ENCODE results near the gene CPEB4.

The CPEB4 gene

DNA sequence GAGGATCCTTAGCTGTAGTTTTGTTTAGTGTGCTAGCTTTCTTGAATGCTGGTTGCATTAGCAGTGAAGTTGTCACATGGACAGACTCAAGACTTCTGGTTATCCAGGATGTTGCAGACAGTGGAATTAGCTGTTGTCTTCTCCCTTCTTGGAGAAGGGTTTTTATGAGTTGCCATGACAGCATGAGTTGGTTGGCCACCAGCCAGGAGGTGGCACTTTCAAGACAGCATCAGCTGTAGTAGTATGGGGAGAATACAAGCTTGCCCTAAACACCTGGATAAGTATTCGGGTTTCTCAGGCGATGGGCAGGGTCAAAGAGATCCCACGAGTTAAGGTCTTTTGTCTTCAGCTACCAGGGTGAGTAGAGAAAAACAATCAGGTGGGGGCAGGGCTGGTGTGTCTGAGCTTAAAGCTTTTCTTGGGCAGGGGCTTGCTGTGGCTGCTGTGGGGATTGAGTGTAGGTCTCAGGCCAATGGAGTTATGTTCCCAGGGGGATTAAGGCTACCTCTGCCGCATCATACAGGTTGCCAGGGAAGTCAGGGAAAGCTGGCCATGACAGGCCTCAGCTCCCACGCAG is 93.1 kb downstream of the CPEB4 start:
- TF ChIP-seq SIN3A (IDR thresholded peaks at IDR 0.05; ENCODE audit: borderline replicate concordance, insufficient read depth, low read length) = no peak
- TF ChIP-seq, protein P1, sequence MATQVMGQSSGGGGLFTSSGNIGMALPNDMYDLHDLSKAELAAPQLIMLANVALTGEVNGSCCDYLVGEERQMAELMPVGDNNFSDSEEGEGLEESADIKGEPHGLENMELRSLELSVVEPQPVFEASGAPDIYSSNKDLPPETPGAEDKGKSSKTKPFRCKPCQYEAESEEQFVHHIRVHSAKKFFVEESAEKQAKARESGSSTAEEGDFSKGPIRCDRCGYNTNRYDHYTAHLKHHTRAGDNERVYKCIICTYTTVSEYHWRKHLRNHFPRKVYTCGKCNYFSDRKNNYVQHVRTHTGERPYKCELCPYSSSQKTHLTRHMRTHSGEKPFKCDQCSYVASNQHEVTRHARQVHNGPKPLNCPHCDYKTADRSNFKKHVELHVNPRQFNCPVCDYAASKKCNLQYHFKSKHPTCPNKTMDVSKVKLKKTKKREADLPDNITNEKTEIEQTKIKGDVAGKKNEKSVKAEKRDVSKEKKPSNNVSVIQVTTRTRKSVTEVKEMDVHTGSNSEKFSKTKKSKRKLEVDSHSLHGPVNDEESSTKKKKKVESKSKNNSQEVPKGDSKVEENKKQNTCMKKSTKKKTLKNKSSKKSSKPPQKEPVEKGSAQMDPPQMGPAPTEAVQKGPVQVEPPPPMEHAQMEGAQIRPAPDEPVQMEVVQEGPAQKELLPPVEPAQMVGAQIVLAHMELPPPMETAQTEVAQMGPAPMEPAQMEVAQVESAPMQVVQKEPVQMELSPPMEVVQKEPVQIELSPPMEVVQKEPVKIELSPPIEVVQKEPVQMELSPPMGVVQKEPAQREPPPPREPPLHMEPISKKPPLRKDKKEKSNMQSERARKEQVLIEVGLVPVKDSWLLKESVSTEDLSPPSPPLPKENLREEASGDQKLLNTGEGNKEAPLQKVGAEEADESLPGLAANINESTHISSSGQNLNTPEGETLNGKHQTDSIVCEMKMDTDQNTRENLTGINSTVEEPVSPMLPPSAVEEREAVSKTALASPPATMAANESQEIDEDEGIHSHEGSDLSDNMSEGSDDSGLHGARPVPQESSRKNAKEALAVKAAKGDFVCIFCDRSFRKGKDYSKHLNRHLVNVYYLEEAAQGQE (IDR thresholded peaks at IDR 0.05; ENCODE audit: insufficient read depth in 1 of 2, low read depth in 2 of 2, low read length in 2 of 2) = no peak
- TF ChIP-seq POLR2AphosphoS5 (IDR thresholded peaks at IDR 0.05; ENCODE audit: low read depth, low read length) = no peak
- TF ChIP-seq TAF1 (IDR thresholded peaks at IDR 0.05; ENCODE audit: borderline replicate concordance, insufficient read depth, low read length) = no peak

DNA sequence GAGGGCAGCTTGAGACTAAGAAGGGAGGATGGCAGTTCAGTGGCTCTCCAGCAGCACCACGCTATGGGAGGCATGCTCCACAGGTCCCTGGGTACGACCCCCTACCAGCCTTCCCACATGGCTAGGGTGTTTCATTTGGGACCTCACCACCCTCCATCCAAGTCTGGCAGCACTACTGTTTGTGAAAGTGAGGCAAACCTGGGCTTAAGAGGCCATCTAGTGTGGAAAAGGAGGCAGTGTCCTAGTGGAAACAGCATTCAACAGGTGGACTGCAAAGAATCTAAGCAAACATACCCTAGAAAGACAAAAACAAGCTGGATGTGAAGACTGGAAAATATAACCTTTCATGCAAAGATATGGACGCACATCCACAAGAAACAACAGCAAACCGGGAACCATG is 96.1 kb downstream of the CPEB4 start:
- TF ChIP-seq FOXP2 (optimal IDR thresholded peaks at IDR 0.05; ENCODE audit: borderline replicate concordance, extremely low read depth, extremely low read length, insufficient read depth) (no peak), SIN3A (IDR thresholded peaks at IDR 0.05; ENCODE audit: borderline replicate concordance, insufficient read depth, low read length) (no peak), POLR2AphosphoS5 (IDR thresholded peaks at IDR 0.05; ENCODE audit: low read depth, low read length) (no peak), TAF1 (IDR thresholded peaks at IDR 0.05; ENCODE audit: borderline replicate concordance, insufficient read depth, low read length) (no peak)
- TF ChIP-seq, protein P1 (IDR thresholded peaks at IDR 0.05; ENCODE audit: insufficient read depth in 1 of 2, low read depth in 2 of 2, low read length in 2 of 2) = no peak

DNA sequence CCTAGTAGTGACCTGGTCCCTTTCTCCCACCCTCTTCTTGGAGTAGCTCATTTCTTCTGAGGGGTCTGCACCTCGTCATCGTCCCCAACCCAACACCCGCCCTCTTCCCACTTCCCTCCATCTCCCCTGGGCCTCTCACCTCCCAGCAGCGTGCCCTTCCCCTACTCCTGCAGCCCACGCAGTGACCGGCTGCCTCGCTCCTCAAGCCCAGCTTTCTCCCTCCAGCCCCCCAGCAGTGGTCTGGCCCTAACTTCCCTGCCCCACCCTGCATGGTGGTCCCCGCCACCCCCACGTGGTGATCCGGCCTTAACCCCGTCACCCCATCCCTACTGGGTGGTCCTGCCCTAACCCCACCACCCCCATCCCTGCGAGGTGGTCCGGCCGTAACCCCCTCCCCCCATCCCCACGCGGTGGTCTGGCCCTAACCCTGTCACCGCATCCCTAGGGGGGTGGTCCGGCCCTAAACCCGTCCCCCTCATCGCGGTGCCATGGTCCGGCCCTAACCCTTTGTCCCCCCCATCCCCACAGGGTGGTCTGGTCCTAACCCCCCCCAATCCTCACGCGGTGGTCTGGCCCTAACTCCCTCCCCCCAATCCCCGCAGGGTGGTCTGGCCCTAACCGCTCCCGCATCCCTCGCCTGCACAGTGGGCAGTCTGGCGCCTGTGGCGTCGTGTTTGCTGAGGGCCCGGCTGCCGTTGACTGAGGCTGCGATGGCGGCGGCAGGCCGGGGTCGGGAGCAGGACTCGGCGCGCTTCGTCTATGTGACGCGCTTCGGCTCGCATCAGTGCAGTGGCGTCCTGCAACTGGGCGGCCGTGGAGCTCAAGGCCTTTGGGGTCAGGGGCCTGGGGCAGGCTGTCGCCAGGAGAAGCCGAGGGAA is 100.6 kb downstream of the CPEB4 start, which contains the start of gene C5orf47:
Gene C5orf47, plus strand, starts transcription at position 617 of the 878 bp plus-strand sequence. Its CDS starts 94 bp downstream, at position 711.
- TF ChIP-seq TAF1 (IDR thresholded peaks at IDR 0.05; ENCODE audit: borderline replicate concordance, insufficient read depth, low read length) = no peak
- no peak for TF ChIP-seq FOXP2 (optimal IDR thresholded peaks at IDR 0.05; ENCODE audit: borderline replicate concordance, extremely low read depth, extremely low read length, insufficient read depth)
- no peak for TF ChIP-seq SIN3A (IDR thresholded peaks at IDR 0.05; ENCODE audit: borderline replicate concordance, insufficient read depth, low read length)
- no peak for TF ChIP-seq POLR2AphosphoS5 (IDR thresholded peaks at IDR 0.05; ENCODE audit: low read depth, low read length)
- TF ChIP-seq, protein P1 (IDR thresholded peaks at IDR 0.05; ENCODE audit: insufficient read depth in 1 of 2, low read depth in 2 of 2, low read length in 2 of 2) = no peak

DNA sequence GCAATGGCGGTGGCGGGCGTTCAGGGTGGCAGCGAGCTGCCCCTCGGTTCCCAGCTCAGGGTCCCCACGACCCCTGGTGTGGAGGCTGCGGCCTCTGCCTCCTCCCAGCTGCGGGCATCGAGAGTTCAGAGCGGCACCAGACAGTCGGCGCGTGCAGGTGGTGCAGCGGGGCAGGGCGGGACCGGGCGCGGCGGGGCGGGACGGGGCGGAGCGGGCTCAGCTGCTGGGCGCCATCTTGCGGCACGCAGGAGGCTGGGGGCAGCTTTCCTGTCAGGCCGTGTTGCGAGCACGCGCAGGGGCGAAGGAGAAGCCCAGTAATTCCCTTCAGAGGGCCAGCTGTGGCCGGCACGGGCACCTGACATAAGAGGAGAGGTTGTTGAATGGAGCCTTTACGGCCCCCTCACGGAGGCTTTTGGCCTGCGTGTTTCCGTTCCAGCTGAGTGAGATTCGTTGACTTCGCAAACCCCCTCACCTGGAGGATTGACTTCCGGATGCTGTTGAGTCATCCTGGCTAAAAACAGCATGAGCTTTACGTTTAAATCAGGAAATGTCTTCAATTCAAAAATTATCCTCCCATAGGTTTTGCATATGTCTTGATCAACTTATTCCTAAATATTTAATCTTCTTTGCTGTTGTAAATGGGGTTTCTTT is 101.4 kb downstream of the CPEB4 start:
- TF ChIP-seq SIN3A (IDR thresholded peaks at IDR 0.05; ENCODE audit: borderline replicate concordance, insufficient read depth, low read length) = no peak
- TF ChIP-seq TAF1 (IDR thresholded peaks at IDR 0.05; ENCODE audit: borderline replicate concordance, insufficient read depth, low read length) = no peak
- TF ChIP-seq, protein P1 (IDR thresholded peaks at IDR 0.05; ENCODE audit: insufficient read depth in 1 of 2, low read depth in 2 of 2, low read length in 2 of 2) = no peak
- TF ChIP-seq FOXP2 (optimal IDR thresholded peaks at IDR 0.05; ENCODE audit: borderline replicate concordance, extremely low read depth, extremely low read length, insufficient read depth) = no peak
- no peak for TF ChIP-seq POLR2AphosphoS5 (IDR thresholded peaks at IDR 0.05; ENCODE audit: low read depth, low read length)

All from PFSK-1 (cell line).